Fibroblast of the aortic adventitia (primary cell): Measurements from ENCODE around the gene ALG12. TPM values are rescaled to one million over a fixed set of nuclear protein-coding genes. Genes with fewer than 3 reads are reported as not detected.

Experiments used
- DNase-seq: peaks from one replicate; pipeline ENCODE4 v3.0.0-alpha.2; 2010; ENCODE audit warnings: low read depth
- H3K4me3 ChIP-seq: 2 replicates; pipeline ENCODE4 v1.5.1; 2011; ENCODE audit warnings: low read depth, mild to moderate bottlenecking, control low read depth, low read length, moderate library complexity
- total RNA-seq: library from RNA; depleted of rRNA; stranded (reverse); fragments of >200 nt; gene quantifications from 2 replicates; pipeline ENCODE4 v1.2.3, GENCODE V29; 2012; ENCODE audit warnings: low replicate concordance
- TF ChIP-seq, protein P1 (sequence below): IDR thresholded peaks from 2 replicates; pipeline ENCODE4 v1.5.1; 2011; ENCODE audit warnings: mild to moderate bottlenecking, low read length, control low read depth, inconsistent platforms; ENCODE audit not compliant: insufficient read depth

Gene ALG12
- total RNA-seq, 1 donor, result 19.9 TPM

DNA sequence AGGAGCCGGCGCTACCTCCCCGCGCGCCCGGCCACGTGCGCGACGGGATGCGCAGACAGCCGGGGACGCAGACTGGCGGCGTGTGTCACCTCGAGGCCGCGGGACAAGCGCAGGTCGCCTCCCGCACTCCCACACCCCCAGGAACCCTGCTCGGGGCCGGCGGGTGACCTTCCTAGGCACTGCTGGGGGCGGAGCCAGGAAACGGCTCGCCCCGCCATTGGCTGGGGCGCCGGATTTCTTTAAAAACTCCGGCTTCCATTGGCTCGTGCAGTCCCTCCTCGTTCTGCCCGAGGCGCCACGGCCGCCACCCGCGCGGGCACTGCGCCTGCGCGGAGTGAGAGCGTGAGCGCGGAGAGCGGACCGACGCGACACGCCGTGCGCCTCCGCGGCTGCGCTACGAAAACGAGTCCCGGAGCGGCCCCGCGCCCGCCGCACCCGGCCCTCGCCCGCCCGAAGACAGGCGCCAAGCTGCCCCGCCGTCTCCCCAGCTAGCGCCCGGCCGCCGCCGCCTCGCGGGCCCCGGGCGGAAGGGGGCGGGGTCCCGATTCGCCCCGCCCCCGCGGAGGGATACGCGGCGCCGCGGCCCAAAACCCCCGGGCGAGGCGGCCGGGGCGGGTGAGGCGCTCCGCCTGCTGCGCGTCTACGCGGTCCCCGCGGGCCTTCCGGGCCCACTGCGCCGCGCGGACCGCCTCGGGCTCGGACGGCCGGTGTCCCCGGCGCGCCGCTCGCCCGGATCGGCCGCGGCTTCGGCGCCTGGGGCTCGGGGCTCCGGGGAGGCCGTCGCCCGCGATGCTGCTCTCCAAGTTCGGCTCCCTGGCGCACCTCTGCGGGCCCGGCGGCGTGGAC, 42.1 kb upstream of the ALG12 start, which contains the start of gene PIM3:
Gene PIM3, plus strand, starts transcription at position 614 of the 846 bp plus-strand sequence. Its CDS starts 176 bp downstream, at position 790.
- peak; percentile 95 for DNase-seq
- TF ChIP-seq, protein P1, sequence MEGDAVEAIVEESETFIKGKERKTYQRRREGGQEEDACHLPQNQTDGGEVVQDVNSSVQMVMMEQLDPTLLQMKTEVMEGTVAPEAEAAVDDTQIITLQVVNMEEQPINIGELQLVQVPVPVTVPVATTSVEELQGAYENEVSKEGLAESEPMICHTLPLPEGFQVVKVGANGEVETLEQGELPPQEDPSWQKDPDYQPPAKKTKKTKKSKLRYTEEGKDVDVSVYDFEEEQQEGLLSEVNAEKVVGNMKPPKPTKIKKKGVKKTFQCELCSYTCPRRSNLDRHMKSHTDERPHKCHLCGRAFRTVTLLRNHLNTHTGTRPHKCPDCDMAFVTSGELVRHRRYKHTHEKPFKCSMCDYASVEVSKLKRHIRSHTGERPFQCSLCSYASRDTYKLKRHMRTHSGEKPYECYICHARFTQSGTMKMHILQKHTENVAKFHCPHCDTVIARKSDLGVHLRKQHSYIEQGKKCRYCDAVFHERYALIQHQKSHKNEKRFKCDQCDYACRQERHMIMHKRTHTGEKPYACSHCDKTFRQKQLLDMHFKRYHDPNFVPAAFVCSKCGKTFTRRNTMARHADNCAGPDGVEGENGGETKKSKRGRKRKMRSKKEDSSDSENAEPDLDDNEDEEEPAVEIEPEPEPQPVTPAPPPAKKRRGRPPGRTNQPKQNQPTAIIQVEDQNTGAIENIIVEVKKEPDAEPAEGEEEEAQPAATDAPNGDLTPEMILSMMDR, result no peak

DNA sequence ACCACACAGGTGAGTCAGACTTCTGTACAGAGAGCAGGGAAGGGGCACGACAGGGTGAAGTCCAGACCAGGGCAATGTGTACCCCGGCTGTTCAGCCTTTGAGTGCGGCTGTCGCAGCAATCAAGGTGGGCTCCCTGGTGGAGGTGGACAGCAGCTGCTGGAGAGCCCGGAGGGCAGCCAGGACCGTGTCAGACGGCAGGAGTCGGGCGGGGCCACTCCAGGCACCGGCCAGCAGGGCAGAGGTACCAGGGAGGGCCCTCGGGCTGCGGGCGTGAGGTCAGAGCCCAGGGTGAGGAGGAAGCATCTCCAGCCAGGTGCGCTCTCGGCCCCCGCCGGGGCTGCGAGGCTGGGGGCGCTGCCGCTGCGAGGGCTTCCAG, 41.5 kb upstream of the ALG12 start:
- no peak for DNase-seq
- TF ChIP-seq, protein P1, result no peak
- peak overlapping the region; percentile 84 for H3K4me3 ChIP-seq

More for the DNA sequence above, 42.1 kb upstream of the ALG12 start, which contains the start of gene PIM3:
- peak within 1 kb of the TSS; percentile 84 for H3K4me3 ChIP-seq

DNA sequence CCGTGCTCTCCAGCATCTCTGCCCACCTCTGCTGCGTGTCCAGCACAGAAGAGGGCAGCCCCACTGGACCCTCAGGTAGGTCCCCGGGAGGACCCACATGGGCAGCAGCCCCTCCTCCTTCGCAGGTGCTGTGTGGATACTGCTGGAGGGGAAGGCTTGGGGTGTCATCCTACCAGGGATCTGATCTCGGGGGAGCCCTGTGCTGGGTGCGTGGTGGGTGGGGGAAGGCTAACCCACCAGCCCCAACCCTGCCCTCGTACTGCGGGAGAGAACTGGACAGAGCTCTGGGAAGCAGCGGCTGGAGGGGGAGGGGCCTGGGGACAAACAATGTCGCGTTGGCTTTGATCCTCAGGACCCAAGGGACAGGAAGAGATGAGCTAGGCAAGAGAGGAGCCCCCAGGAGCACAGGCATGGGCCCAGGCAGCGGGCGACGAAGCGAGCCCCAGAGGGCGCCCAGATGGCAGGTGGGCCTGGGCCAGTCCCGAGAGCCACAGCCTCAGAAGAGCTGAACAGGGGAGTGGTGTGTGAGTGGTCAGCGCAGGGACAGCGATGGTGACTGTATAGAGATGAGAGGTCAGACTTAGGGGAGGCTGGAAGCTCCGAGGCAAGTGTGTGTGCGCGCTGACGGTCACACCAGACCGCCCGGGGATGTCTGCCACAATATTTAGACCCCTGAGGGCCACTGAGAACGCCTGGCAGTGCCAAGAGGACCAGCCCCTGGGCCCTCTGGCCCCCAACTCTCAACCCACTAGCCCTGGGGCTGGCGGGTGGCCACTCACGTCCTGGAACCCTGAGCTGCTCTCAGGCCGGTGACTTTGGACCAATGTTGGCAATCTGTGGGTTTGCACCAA, 40.9 kb upstream of the ALG12 start:
- DNase-seq, result no peak
- peak overlapping the region; percentile 84 for H3K4me3 ChIP-seq
- TF ChIP-seq, protein P1, result no peak

DNA sequence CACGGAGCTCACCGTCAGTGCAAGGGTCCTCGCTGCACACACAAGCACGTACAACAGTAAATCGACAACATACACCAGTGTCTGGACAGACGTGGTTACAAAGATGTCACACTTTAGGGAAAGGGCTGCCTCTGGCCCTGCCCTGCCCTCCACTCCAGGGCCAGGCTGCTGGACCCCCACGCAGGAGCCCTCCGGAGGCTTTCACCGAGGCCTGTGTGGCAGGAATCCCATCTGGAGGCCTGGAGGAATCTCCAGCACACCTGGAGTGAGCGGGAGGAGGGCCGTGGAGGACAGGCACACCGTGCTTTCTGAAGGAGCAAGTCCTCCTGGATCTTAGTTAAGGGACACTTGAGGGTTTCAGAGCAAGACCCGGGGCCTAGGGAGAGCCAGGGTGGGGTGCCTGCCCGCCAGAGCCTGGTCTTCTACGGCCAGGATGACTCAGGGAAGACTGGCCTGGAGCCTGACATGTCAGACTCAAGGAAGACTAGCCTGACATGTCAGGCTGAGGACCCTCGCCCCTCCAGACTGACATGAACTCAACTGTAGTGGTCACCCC, 40.2 kb upstream of the ALG12 start:
- no peak overlapping the region for H3K4me3 ChIP-seq
- TF ChIP-seq, protein P1, result no peak
- DNase-seq, result no peak

DNA sequence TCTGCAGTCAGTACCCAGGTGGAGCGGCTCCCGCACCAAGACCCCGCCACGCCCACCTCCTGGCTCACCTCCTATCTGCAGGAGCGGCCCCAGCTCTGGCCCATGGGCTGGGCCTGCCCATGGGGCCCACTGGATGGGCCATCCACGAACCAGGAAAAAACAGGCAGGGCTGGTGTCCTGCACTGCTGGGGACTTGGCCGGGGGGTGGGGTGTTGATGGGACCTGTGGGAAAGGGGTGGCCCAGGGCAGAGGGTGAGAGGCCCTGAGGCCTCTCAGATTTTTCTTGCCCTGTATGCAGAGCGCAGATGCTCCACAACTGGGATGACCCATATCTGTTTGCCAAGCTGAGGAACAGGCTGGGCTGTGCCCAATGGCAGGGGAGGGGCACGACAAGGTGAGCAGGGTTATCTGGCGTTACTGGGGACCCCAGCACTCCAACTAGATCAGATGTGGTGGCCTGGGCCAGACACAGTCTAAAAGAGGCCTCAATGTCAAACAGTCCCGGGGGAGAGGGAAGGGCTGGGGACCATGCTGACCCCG, 39.7 kb upstream of the ALG12 start:
- H3K4me3 ChIP-seq, result no peak overlapping the region
- no peak for DNase-seq
- TF ChIP-seq, protein P1, result no peak
